SK-N-MC (cell line): ENCODE results near the gene HAUS8.

Experiments used
- EZH2 ChIP-seq: fragments of 200-600 bp; sonication (generic); IDR thresholded peaks from one replicate; pipeline ENCODE4 v1.6.1; 2017; ENCODE audit warnings: antibody characterized with exemption
- POLR2AphosphoS5 ChIP-seq: IDR thresholded peaks from 2 replicates; pipeline ENCODE4 v1.6.1; 2012; ENCODE audit warnings: mild to moderate bottlenecking, low read depth, low read length, borderline replicate concordance

DNA sequence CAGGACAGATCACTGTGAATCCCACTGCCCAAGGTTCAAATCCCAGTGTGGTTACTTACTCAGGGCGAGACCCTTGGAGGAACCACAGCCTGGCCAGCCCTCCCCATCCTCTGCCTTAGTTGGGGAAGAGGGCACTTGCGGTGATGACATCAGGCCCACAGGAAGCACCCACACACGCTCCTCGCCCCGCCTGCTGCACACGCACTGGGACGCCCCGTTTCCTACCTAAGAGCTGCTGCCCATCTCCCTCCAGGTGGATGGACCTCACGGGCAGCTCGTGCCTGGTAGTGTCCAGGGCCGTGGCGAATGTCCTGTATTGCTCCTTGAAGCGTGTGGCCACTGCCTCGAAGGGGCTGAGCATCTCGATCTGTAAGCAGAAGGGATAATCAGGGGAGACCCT lies 19.6 kb downstream of the HAUS8 start:
- TF ChIP-seq EZH2 (no peak), POLR2AphosphoS5 (no peak)
